Neural cell (in vitro differentiated cells): Measurements from ENCODE around the gene NFIA.

Experiments used
- CTCF ChIP-seq: fragments of 450-650 bp; IDR thresholded peaks from 2 replicates; pipeline ENCODE4 v1.5.1; 2014; ENCODE audit warnings: antibody characterized with exemption, mild to moderate bottlenecking, moderate library complexity; ENCODE audit not compliant: poor library complexity, severe bottlenecking
- EP300 ChIP-seq: fragments of 450-650 bp; conservative IDR thresholded peaks from 2 replicates; pipeline ENCODE4 v1.6.1; 2014; ENCODE audit warnings: antibody characterized with exemption, mild to moderate bottlenecking, moderate library complexity; ENCODE audit not compliant: poor library complexity, severe bottlenecking
- EZH2 ChIP-seq: fragments of 200-600, 300-800 bp; shearing (Covaris generic), sonication (generic); IDR thresholded peaks from 2 replicates; pipeline ENCODE4 v1.6.1; 2014; ENCODE audit warnings: antibody characterized with exemption, low read length, borderline replicate concordance, mild to moderate bottlenecking; ENCODE audit not compliant: insufficient read depth, poor library complexity, severe bottlenecking
- MXI1 ChIP-seq: fragments of 450-650 bp; conservative IDR thresholded peaks from 2 replicates; pipeline ENCODE4 v1.6.1; 2014; ENCODE audit warnings: antibody characterized with exemption, mild to moderate bottlenecking; ENCODE audit not compliant: poor library complexity, severe bottlenecking
- POLR2AphosphoS5 ChIP-seq: IDR thresholded peaks from 2 replicates; pipeline ENCODE4 v1.6.1; 2012
- RAD21 ChIP-seq: fragments of 450-650 bp; conservative IDR thresholded peaks from 2 replicates; pipeline ENCODE4 v1.6.1; 2014; ENCODE audit warnings: antibody characterized with exemption, mild to moderate bottlenecking, moderate library complexity
- REST ChIP-seq: IDR thresholded peaks from 2 replicates; pipeline ENCODE4 v1.6.1; 2012; ENCODE audit warnings: borderline replicate concordance
- SMC3 ChIP-seq: fragments of 450-650 bp; conservative IDR thresholded peaks from 2 replicates; pipeline ENCODE4 v1.6.1; 2014; ENCODE audit warnings: antibody characterized with exemption, mild to moderate bottlenecking, moderate library complexity; ENCODE audit not compliant: poor library complexity
- TAF1 ChIP-seq: IDR thresholded peaks from 2 replicates; pipeline ENCODE4 v1.6.1; 2012; ENCODE audit warnings: low read depth

GRCh38 chr1:61204528-61204927, 122.2 kb downstream of the NFIA start:
- no peak for TF ChIP-seq MXI1
- TF ChIP-seq TAF1: no peak
- TF ChIP-seq CTCF: no peak
- no peak for TF ChIP-seq POLR2AphosphoS5
- TF ChIP-seq RAD21: no peak
- no peak for TF ChIP-seq REST
- TF ChIP-seq SMC3: no peak
- no peak for TF ChIP-seq EZH2
- no peak for TF ChIP-seq EP300
